DND-41 (cell line): ENCODE measurements around the gene FGF12.

Source experiments
- CTCF ChIP-seq: IDR thresholded peaks from 2 replicates; pipeline ENCODE4 v1.5.1; 2012; ENCODE audit warnings: borderline replicate concordance, low read length, moderate library complexity, mild to moderate bottlenecking; ENCODE audit not compliant: poor library complexity, severe bottlenecking; ENCODE audit errors: extremely low read depth
- EZH2 ChIP-seq: IDR thresholded peaks from 3 replicates; pipeline ENCODE4 v1.6.1; 2012; ENCODE audit warnings: borderline replicate concordance, low read depth, mild to moderate bottlenecking, moderate library complexity, low read length, inconsistent platforms; ENCODE audit not compliant: severe bottlenecking

GRCh38 chr3:192351441-192351840 is 375.9 kb downstream of the FGF12 start:
- TF ChIP-seq CTCF (no peak), EZH2 (no peak)
